Left ventricle myocardium inferior (tissue), 1 donor: ENCODE measurements around the gene ASB10. TPM values are rescaled to one million over a fixed set of nuclear protein-coding genes. Genes with fewer than 3 reads are reported as not detected.

Experiments used
- DNase-seq: peaks from one replicate; pipeline ENCODE4 v3.0.0-alpha.2; 2020
- H3K27ac ChIP-seq: fragments of 200-600 bp; replicated peaks from 2 replicates; pipeline ENCODE4 v1.8.0; 2021
- H3K27me3 ChIP-seq: fragments of 200-600 bp; 2 replicates; pipeline ENCODE4 v1.8.0; 2021; ENCODE audit warnings: low read depth
- H3K36me3 ChIP-seq: fragments of 200-600 bp; 2 replicates; pipeline ENCODE4 v1.8.0; 2021
- H3K4me1 ChIP-seq: fragments of 200-600 bp; 2 replicates; pipeline ENCODE4 v1.8.0; 2021
- H3K4me3 ChIP-seq: fragments of 200-600 bp; 2 replicates; pipeline ENCODE4 v1.8.0; 2021; ENCODE audit warnings: mild to moderate bottlenecking, moderate library complexity
- H3K9me3 ChIP-seq: fragments of 200-600 bp; replicated peaks from 2 replicates; pipeline ENCODE4 v1.8.0; 2021
- CTCF ChIP-seq: fragments of 200-600 bp; IDR thresholded peaks from 2 replicates; pipeline ENCODE4 v1.8.0; 2021; ENCODE audit warnings: antibody characterized with exemption, mild to moderate bottlenecking, borderline replicate concordance
- intact Hi-C: fragments of 100-400 bp; cut with micrococcal nuclease; formaldehyde crosslinking; loops from one replicate; pipeline ENCODE4 v1.11.0; 2022
- total RNA-seq: library from RNA; stranded (reverse); fragmentation: NEBNext Ultra II Directional; extraction: Animal tissue kit (Norgen Biotek cat#: 25700); gene quantifications from one replicate; pipeline ENCODE4 v1.2.1, GENCODE V29; 2021
- donor health status: DM: no; HTN: yes; CAD: no; lungs with severe emphysema.

Gene ASB10
- total RNA-seq, 1 donor from 2014 or later, result 35.4 TPM

DNA sequence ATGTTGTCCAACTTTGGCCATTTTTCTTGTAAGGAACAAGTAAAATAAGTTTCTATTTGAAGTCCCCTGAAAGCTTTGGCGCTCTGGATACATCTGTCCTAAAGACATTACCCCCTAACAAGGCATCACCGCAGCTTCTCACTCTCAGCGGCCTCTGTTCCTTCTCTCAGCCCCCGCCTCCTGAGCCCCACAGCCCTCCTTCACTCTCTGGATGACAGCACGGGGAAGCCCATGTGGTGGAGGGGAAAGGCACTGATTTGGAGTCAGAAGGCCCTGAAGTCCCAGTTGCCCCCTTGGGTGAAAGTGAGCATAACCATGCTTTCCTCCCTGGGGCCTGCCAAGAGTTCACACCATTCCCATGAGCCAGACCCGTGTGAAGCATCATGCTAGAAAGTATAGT is 18.7 kb upstream of the ASB10 start:
- no peaks in the 10 kb centered on the region for H3K4me1 ChIP-seq
- no peaks in the 10 kb centered on the region for H3K36me3 ChIP-seq
- H3K27me3 ChIP-seq, result peaks cover 37% of the 10 kb centered on the region
- no peaks in the 10 kb centered on the region for H3K9me3 ChIP-seq
- H3K27ac ChIP-seq, result no peak overlapping the region
- H3K4me3 ChIP-seq, result no peak overlapping the region
- DNase-seq, result no peak
- TF ChIP-seq CTCF, result no peak
- intact Hi-C loops, result no loop called here

GRCh38 chr7:151204383-151205032 is 17.5 kb upstream of the ASB10 start:
- no peak for TF ChIP-seq CTCF
- intact Hi-C loops, result no loop called here
- Histone ChIP-seq H3K27me3 (peaks cover 49% of the 10 kb centered on the region), H3K4me3 (no peak overlapping the region), H3K9me3 (no peaks in the 10 kb centered on the region), H3K27ac (no peak overlapping the region), H3K36me3 (no peaks in the 10 kb centered on the region), H3K4me1 (no peaks in the 10 kb centered on the region)
- DNase-seq, result no peak

GRCh38 chr7:151202836-151203235 is 15.8 kb upstream of the ASB10 start:
- no peak for TF ChIP-seq CTCF
- H3K9me3 ChIP-seq, result no peaks in the 10 kb centered on the region
- no peak for DNase-seq
- intact Hi-C loops, result no loop called here
- no peak overlapping the region for H3K4me3 ChIP-seq
- no peaks in the 10 kb centered on the region for H3K4me1 ChIP-seq
- no peaks in the 10 kb centered on the region for H3K36me3 ChIP-seq
- H3K27ac ChIP-seq, result no peak overlapping the region
- H3K27me3 ChIP-seq, result peaks cover 62% of the 10 kb centered on the region

DNA sequence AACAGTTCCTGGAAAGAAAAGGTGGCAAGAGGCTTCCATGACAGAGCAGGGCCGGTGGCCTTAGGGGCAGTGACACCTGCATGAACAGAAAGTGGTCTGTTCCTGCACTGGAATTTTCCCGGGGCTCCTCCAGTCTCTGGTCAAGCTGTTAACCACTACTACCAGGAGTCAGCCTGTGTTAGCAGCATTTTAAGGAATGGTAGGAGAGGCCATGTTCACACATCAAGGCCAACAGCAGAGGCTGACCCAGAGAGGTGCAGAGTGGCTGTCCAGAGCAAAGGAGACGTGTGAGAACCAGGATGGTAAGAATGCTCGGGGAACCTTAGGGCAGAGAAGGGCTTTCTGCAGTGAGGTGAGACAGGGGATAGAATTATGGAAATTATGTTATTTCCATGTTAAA is 14.7 kb upstream of the ASB10 start:
- Histone ChIP-seq H3K36me3 (no peaks in the 10 kb centered on the region), H3K4me3 (no peak overlapping the region), H3K9me3 (no peaks in the 10 kb centered on the region), H3K27me3 (peaks cover 62% of the 10 kb centered on the region), H3K4me1 (no peaks in the 10 kb centered on the region), H3K27ac (no peak overlapping the region)
- TF ChIP-seq CTCF, result no peak
- intact Hi-C loops, result no loop called here
- DNase-seq, result no peak

DNA sequence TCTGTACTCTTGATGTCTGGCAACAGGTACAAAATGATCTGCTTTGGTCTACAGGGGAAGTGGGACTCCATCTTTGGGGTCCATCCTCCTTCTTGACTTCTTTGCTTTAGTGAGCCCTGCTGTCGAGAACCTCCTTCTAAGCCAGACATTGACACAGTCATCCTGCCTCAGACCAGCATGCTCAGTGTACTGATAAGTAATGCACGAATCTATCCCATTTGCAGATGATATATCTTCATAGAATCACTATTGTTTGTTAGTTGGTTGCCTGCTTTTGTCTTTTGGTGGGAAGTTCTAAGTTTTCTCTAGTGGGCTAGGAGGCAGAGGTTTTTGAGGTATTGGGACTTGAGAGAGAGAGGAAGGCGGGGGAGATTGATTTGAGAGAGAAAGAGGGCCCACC is 14.3 kb upstream of the ASB10 start:
- Histone ChIP-seq H3K9me3 (no peaks in the 10 kb centered on the region), H3K27ac (no peak overlapping the region), H3K4me3 (no peak overlapping the region), H3K36me3 (no peaks in the 10 kb centered on the region), H3K4me1 (no peaks in the 10 kb centered on the region), H3K27me3 (peaks cover 64% of the 10 kb centered on the region)
- no peak for TF ChIP-seq CTCF
- DNase-seq, result no peak
- intact Hi-C loops, result no loop called here
